Activated CD4-positive, CD25-positive, alpha-beta regulatory T cell treated with anti-CD3 and anti-CD28 coated beads, Interleukin-2, amount 50 U/mL, for 24 hours (primary cell): ENCODE measurements around the gene PPARG.
"Not testable (repeated sequence)": the region's sequence is repeated elsewhere in the genome, so short reads cannot be mapped to it uniquely, and the experiment has no call there.

Source experiments
- ATAC-seq, 2 donors: fragments of 150-1000 bp; cut with Tn5 transposase; one replicate each; pipeline ENCODE4 v1.10.0; 2021; ENCODE audit warnings: mild to moderate bottlenecking in 1 of 2, moderate library complexity in 1 of 2

The PPARG gene

DNA sequence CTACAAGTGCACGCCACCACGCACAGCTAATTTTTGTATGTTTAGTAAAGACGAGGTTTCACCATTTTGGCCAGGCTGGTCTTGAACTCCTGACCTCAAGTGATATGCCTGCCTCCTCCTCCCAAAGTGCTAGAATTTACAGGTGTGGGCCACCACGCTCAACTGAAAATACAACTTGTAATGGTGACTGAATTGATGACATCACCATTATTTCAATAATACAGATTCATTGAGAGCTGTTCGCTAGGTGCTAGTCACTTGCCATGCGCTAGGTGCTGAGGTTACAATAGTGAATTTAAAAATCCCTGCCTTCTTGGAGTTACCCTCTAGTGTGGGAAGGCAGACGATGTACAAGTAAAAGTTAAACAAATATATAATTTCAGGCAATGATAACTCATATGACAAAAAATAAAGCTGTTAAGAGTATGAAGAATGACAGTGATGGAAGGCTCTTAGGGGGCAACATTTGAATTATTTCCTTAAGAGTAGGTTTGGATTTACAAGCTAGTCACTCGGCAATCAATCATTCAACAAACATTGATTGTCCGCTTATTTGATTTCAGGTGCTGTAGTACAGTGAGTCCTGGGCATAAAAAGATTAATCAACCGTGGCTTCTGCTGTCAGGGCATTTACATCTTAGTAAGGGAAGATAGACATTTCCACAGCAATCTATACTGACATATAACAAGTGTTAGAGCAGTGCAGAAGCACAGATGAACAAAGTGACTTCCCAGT lies 9.1 kb upstream of the PPARG start:
- ATAC-seq, result no peak

GRCh38 chr3:12280357-12280806 lies 8.5 kb upstream of the PPARG start:
- ATAC-seq, result no peak

DNA sequence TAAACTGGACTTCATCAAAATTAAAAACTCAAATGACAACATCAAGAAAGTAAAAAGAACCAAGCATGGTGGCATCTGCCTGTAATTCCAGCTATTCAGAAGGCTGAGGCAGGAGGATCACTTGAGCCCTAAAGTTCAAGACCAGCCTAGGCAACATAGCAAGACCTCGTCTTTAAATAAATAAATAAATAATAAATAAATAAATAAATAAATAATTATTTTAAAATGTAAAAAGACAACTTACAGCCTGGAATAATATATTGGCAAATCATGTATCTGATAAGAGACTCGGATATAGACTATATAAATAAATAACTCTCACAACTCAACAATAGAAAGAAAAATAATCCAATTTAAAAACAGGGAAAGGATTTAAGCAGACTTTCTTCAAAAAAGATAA lies 4.3 kb upstream of the PPARG start:
- no peak for ATAC-seq

- no peak for ATAC-seq
These were observed 3.8 kb upstream of the PPARG start for GRCh38 chr3:12285003-12285555.

- not testable (repeated sequence) for ATAC-seq
These were observed 3.1 kb upstream of the PPARG start for GRCh38 chr3:12285779-12286178.

DNA sequence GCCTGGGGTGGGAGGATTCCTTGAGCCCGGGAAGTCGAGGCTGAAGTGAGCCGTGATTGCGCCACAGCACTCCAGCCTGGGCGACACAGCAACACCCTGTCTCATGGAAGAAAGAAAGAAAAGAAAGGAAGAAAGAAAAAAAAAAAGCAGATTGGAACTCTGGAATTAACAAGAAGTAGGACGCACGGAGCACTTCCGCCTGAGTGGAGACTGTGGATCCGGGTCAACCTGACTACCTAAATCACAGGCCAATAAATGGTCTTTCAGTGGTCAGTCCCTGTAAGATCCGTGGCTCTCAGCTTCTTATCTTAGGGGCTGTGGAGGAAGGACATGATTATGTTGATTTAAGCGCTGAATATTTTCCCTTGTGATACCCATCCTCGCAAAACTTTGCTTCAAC lies 2.4 kb upstream of the PPARG start:
- no peak for ATAC-seq

DNA sequence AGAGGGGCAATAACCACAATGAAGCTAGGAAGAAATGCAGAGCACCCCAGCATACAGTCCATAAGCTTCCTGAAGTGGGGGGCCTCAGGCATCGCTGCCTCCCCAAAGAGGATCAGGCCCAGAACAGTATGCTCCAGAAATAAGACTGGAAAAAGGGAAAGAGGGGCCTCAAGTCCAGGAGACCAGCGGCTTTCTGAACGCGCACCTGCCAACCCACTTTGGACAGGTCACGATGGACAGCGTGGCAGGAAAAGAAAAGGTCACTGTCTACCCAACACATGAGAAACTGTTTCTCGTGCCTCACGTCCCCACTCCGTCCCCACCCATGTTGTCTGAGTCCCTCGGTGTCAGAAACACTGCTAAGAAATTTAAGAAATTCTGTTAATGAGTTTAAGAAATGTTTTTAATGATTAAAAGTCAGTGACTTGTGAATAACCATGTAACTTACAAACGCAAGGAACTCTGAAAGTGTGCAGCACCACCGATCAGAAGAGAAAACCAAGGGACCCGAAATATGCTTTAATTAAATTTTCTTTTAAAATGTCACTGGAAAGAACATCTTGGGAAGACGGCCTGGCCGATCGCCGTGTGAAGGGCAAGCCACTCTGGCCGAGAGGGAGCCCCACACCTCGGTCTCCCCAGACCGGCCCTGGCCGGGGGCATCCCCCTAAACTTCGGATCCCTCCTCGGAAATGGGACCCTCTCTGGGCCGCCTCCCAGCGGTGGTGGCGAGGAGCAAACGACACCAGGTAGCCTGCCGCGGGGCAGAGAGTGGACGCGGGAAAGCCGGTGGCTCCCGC lies 1.7 kb upstream of the PPARG start:
- ATAC-seq, result no peak

GRCh38 chr3:12287727-12288181 lies 1.1 kb upstream of the PPARG start:
- peak in 1 of 2 donors; percentile 36 for ATAC-seq

- ATAC-seq, result no peak
These were observed 654 bp downstream of the PPARG start for GRCh38 chr3:12289524-12289923.

GRCh38 chr3:12292770-12293169 lies 3.9 kb downstream of the PPARG start:
- no peak for ATAC-seq

- ATAC-seq, result peak in 1 of 2 donors; percentile 32
These were observed 6.2 kb downstream of the PPARG start for GRCh38 chr3:12294885-12295580.

DNA sequence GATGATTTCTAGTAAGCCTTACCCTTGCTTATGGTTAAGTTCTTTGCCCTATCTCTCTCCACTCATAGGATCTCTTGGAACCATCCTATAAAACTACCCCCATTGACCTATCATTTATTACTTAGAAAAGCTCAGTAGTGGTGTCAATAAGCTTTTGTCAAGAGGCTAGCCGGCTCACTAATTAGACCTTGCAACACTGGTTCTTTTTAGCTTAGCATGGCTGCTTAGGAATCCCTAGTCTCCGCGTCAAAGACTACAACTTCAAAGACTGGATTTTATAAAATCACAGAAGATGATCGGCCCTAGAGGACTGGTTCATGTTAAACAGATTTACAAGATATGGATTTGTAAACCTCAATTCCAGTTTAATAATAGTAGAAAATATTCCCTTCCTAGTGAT lies 7.6 kb downstream of the PPARG start:
- no peak for ATAC-seq

DNA sequence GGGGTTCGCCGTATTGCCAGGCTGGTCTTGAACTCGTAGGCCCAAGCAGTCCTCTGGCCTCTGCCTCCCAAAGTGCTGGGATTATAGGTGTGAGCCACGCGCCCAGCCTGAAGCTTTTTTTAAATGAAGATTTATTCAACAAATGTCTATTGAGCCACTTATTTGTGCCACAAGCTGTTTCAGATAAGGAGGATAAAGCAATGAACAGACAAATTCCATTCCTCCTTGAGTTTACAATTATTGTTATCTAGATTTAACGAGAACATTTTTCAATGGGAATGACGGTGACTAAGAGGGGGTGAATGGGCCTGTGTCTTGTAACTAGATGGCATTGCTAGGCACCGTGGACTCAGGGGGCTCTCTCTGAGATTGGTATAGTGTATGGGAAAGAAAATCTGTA lies 10.2 kb downstream of the PPARG start:
- no peak for ATAC-seq

DNA sequence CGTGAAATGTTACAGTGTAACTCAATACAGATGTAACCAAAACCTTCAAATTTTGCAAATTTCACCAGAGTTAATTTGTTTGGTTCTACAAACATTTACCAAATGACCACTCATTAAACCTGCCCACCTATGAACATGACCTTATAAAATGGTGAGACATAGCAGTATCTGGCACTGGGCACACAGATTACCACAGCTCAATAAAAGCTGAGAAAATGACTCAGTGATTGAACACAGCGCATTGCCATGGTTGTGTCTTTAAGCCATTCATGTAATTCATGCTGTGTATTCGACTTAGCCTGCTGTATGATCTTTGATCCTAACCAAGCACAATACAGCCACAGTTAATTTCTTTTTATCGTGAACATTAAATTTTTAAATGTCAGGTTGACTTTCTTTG lies 11.3 kb downstream of the PPARG start:
- ATAC-seq, result no peak

- ATAC-seq, result no peak
These were observed 12.2 kb downstream of the PPARG start for GRCh38 chr3:12301031-12301430.

- ATAC-seq, result no peak
These were observed 12.6 kb downstream of the PPARG start for GRCh38 chr3:12301513-12301912.

DNA sequence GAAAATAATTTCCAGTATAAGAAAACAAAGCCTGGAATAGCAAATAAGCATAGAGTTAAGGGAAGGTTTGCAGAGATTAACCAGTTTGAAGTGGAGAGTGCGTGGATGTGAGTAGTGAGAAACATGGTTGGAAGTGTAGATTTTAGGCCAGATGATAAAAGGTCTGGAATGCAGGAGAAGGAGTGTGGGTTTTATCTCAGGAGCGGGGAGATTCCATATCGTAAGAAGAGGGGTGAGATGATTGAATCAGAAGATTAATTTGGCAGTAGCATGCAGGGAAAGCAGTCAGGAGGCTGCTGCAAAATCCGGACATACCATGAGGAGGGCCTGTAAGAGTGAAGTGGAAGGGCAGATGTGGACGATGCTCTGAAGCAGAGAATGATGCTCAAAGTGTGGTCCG lies 13.7 kb downstream of the PPARG start:
- no peak for ATAC-seq

DNA sequence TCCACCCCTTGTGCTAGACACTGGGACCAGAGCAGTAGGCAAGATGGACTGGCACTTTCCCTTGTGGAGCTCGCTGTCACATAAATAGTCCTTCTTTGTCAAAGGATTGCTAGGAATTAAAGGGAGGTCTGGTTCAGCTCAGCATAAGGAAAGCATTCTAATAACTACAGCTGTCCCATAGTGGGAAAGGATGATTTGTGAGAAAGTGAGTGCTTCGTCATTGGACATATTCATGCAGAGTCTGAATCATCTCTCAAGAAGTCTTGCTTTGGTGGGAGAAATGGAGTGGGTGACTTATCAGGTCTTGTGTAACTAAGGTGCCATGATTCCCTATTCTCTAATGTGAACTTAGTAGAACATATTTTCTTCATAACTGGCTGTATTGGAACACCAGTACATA lies 14.7 kb downstream of the PPARG start:
- ATAC-seq, result no peak

- ATAC-seq, result no peak
These were observed 15.1 kb downstream of the PPARG start for GRCh38 chr3:12303993-12304392.

GRCh38 chr3:12307136-12307535 lies 18.3 kb downstream of the PPARG start:
- ATAC-seq, result no peak

- peak in 1 of 2 donors; percentile 32 for ATAC-seq
These were observed 19.6 kb downstream of the PPARG start for GRCh38 chr3:12308517-12308916.

DNA sequence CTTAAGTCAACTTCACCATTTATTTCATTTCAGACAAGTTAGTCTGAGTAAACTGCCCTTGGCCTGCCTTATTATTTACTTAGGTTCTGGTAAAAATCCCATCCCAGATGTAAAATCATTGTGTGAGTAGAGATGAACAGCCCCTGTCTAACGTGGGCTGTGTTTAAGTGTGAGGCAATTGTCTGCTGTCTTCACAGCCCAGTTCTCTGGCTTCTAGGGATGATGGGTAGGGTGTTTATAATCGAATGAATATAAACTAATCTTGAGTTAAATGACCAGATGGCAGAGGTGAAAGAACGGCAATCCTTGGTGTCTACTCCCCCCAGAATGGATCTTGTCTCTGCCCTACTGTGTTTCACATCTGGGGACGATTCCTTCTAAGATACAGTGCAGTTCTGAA lies 20.8 kb downstream of the PPARG start:
- ATAC-seq, result no peak

GRCh38 chr3:12312010-12312409 lies 23.1 kb downstream of the PPARG start:
- no peak for ATAC-seq
